Activated T-helper 2 cell treated with anti-CD3 and anti-CD28 coated beads, Interferon-gamma antibody, Interleukin-2, Interleukin-4, amounts not matched to agents 10 μg/mL and 5 μg/mL and 100 μg/mL, durations not matched to agents 14 hours and 24 hours and 36 hours (primary cell): Measurements from ENCODE around the gene EIF3L. TPM values are rescaled to one million over a fixed set of nuclear protein-coding genes. Genes with fewer than 3 reads are reported as not detected.

Experiments used
- DNase-seq: peaks from one replicate; pipeline ENCODE4 v3.0.0; 2021; ENCODE audit warnings: low spot score
- H3K27ac Mint-ChIP-seq: one replicate; pipeline ENCODE4 v1.8.0; 2021; ENCODE audit warnings: mixed read lengths
- H3K27me3 Mint-ChIP-seq: one replicate; pipeline ENCODE4 v1.8.0; 2021; ENCODE audit warnings: low read depth, mixed read lengths
- H3K36me3 Mint-ChIP-seq: one replicate; pipeline ENCODE4 v1.8.0; 2021; ENCODE audit warnings: low read depth, mixed read lengths
- H3K4me1 Mint-ChIP-seq: one replicate; pipeline ENCODE4 v1.8.0; 2021; ENCODE audit warnings: low read depth, mixed read lengths
- H3K4me3 Mint-ChIP-seq: one replicate; pipeline ENCODE4 v1.8.0; 2021; ENCODE audit warnings: low read depth, mild to moderate bottlenecking, moderate library complexity, mixed read lengths
- H3K9me3 Mint-ChIP-seq: one replicate; pipeline ENCODE4 v1.8.0; 2021; ENCODE audit warnings: mixed read lengths
- intact Hi-C: fragments of 100-400 bp; cut with micrococcal nuclease; formaldehyde crosslinking; loops from one replicate; pipeline ENCODE4 v1.15.1; 2023
- total RNA-seq: library from RNA; stranded (reverse); gene quantifications from 2 replicates; pipeline ENCODE4 v1.2.3, GENCODE V29; 2022

EIF3L gene
- total RNA-seq, 1 donor from 2014 or later = 480 TPM

- H3K36me3 Mint-ChIP-seq = peaks cover 3% of the 10 kb centered on the region
- peaks cover 34% of the 10 kb centered on the region for H3K27me3 Mint-ChIP-seq
- H3K27ac Mint-ChIP-seq = no peak overlapping the region
- H3K9me3 Mint-ChIP-seq = no peaks in the 10 kb centered on the region
- DNase-seq = no peak
- H3K4me3 Mint-ChIP-seq = no peak overlapping the region
- H3K4me1 Mint-ChIP-seq = peaks cover 16% of the 10 kb centered on the region
- intact Hi-C loops = no loop called here
Measured at GRCh38 chr22:37822079-37822833, 27.0 kb upstream of the EIF3L start.

GRCh38 chr22:37823134-37823985 is 25.9 kb upstream of the EIF3L start, which contains the start of gene GALR3:
TSS of gene GALR3 (plus strand) at chr22:37823382. CDS start at chr22:37823407, 25 bp downstream.
- Mint-ChIP-seq H3K27me3 (peaks cover 34% of the 10 kb centered on the region), H3K4me3 (peak within 1 kb of the TSS; percentile 58), H3K4me1 (peaks cover 8% of the 10 kb centered on the region), H3K9me3 (no peaks in the 10 kb centered on the region), H3K36me3 (peaks cover 3% of the 10 kb centered on the region), H3K27ac (no peak within 1 kb of the TSS)
- intact Hi-C loops = no loop called here
- DNase-seq = no peak

- H3K4me1 Mint-ChIP-seq = peaks cover 5% of the 10 kb centered on the region
- peak overlapping the region; percentile 74 for H3K4me3 Mint-ChIP-seq
- H3K27ac Mint-ChIP-seq = no peak overlapping the region
- DNase-seq = no peak
- intact Hi-C loops = no loop called here
- H3K36me3 Mint-ChIP-seq = peaks cover 7% of the 10 kb centered on the region
- peaks cover 28% of the 10 kb centered on the region for H3K27me3 Mint-ChIP-seq
- no peaks in the 10 kb centered on the region for H3K9me3 Mint-ChIP-seq
Measured at GRCh38 chr22:37824674-37825641, 24.3 kb upstream of the EIF3L start.

- H3K27ac Mint-ChIP-seq = no peak overlapping the region
- intact Hi-C loops = no loop called here
Measured at GRCh38 chr22:37827056-37827455, 22.2 kb upstream of the EIF3L start.

GRCh38 chr22:37830093-37830842 is 19.0 kb upstream of the EIF3L start:
- H3K4me3 Mint-ChIP-seq = no peak overlapping the region
- H3K27ac Mint-ChIP-seq = no peak overlapping the region
- intact Hi-C loops = no loop called here
- H3K36me3 Mint-ChIP-seq = peaks cover 28% of the 10 kb centered on the region
- H3K4me1 Mint-ChIP-seq = peaks cover 2% of the 10 kb centered on the region
- H3K9me3 Mint-ChIP-seq = no peaks in the 10 kb centered on the region
- H3K27me3 Mint-ChIP-seq = peaks cover 2% of the 10 kb centered on the region
- DNase-seq = no peak

More at GRCh38 chr22:37827056-37827455, 22.2 kb upstream of the EIF3L start:
- peaks cover 14% of the 10 kb centered on the region for H3K27me3 Mint-ChIP-seq
- H3K4me1 Mint-ChIP-seq = peaks cover 5% of the 10 kb centered on the region
- H3K9me3 Mint-ChIP-seq = no peaks in the 10 kb centered on the region
- no peak for DNase-seq
- no peak overlapping the region for H3K4me3 Mint-ChIP-seq
- H3K36me3 Mint-ChIP-seq = peaks cover 12% of the 10 kb centered on the region

- no peaks in the 10 kb centered on the region for H3K4me1 Mint-ChIP-seq
- H3K4me3 Mint-ChIP-seq = no peak overlapping the region
- DNase-seq = no peak
- no peaks in the 10 kb centered on the region for H3K27me3 Mint-ChIP-seq
- intact Hi-C loops = no loop called here
- peaks cover 28% of the 10 kb centered on the region for H3K36me3 Mint-ChIP-seq
- no peaks in the 10 kb centered on the region for H3K9me3 Mint-ChIP-seq
- H3K27ac Mint-ChIP-seq = no peak overlapping the region
Measured at GRCh38 chr22:37831472-37831871, 17.7 kb upstream of the EIF3L start.

GRCh38 chr22:37832022-37832857 is 17.0 kb upstream of the EIF3L start:
- no peak for DNase-seq
- intact Hi-C loops = no loop called here
- Mint-ChIP-seq H3K27ac (no peak overlapping the region), H3K9me3 (no peaks in the 10 kb centered on the region), H3K4me3 (no peak overlapping the region), H3K36me3 (peaks cover 28% of the 10 kb centered on the region), H3K4me1 (no peaks in the 10 kb centered on the region), H3K27me3 (no peaks in the 10 kb centered on the region)

- no peaks in the 10 kb centered on the region for H3K9me3 Mint-ChIP-seq
- DNase-seq = no peak
- H3K4me3 Mint-ChIP-seq = peak overlapping the region; percentile 87
- H3K4me1 Mint-ChIP-seq = peaks cover 14% of the 10 kb centered on the region
- H3K27ac Mint-ChIP-seq = peak overlapping the region; percentile 46
- H3K27me3 Mint-ChIP-seq = no peaks in the 10 kb centered on the region
- intact Hi-C loops = loop anchor here (5.0 to 10.0 kb wide), 4 partner anchors 35 to 235 kb away; partner anchors contain the start of genes GCAT, GGA1 and LGALS1
- H3K36me3 Mint-ChIP-seq = peaks cover 28% of the 10 kb centered on the region
Measured at GRCh38 chr22:37842015-37842793, 7.0 kb upstream of the EIF3L start.

GRCh38 chr22:37843741-37844089 is 5.5 kb upstream of the EIF3L start:
- intact Hi-C loops = loop anchor here (2.0 to 10.0 kb wide), 5 partner anchors 27 to 236 kb away; partner anchors contain the start of genes GCAT, GGA1 and LGALS1
- peak overlapping the region; percentile 87 for H3K4me3 Mint-ChIP-seq
- DNase-seq = peak; percentile 58
- H3K27me3 Mint-ChIP-seq = no peaks in the 10 kb centered on the region
- peaks cover 23% of the 10 kb centered on the region for H3K4me1 Mint-ChIP-seq
- no peaks in the 10 kb centered on the region for H3K9me3 Mint-ChIP-seq
- H3K27ac Mint-ChIP-seq = peak overlapping the region; percentile 88
- peaks cover 32% of the 10 kb centered on the region for H3K36me3 Mint-ChIP-seq

- Mint-ChIP-seq H3K36me3 (peaks cover 38% of the 10 kb centered on the region), H3K27me3 (no peaks in the 10 kb centered on the region), H3K27ac (no peak overlapping the region), H3K4me3 (peak overlapping the region; percentile 77), H3K4me1 (peaks cover 27% of the 10 kb centered on the region), H3K9me3 (no peaks in the 10 kb centered on the region)
- no peak for DNase-seq
- intact Hi-C loops = loop anchor here (2.0 to 10.0 kb wide), 5 partner anchors 28 to 238 kb away; partner anchors contain the start of genes GCAT, GGA1 and LGALS1
Measured at GRCh38 chr22:37844904-37845329, 4.3 kb upstream of the EIF3L start.
